OCI-LY7 (cell line): ENCODE data around the gene IMMP2L. TPM values are rescaled to one million over a fixed set of nuclear protein-coding genes. Genes with fewer than 3 reads are reported as not detected.

Source experiments
- BruUV-seq: library from RNA; stranded (reverse); fragments of 400-500 nt; replicated peaks from 2 replicates; lab custom pipeline; 2021; lab: Mats Ljungman, UMichigan
- CTCF ChIA-PET: fragments of 300-600 bp; sonication (Branson Sonifier 250); formaldehyde crosslinking; loops from one replicate; lab custom pipeline; 2022; ENCODE audit warnings: antibody characterized with exemption; ENCODE audit not compliant: unreplicated experiment; lab: Charles Lee
- POLR2A ChIA-PET: fragments of 300-600 bp; sonication (Branson Sonifier 250); formaldehyde crosslinking; loops from one replicate; lab custom pipeline; 2022; ENCODE audit warnings: antibody characterized with exemption; lab: Charles Lee
- DNase-seq: peaks from one replicate; pipeline ENCODE4 v3.0.0-alpha.2; 2015; ENCODE audit warnings: low spot score
- H2AFZ ChIP-seq: fragments of 200-600 bp; sonication (generic), shearing (Covaris generic); 2 replicates; pipeline ENCODE4 v1.6.1; 2014; ENCODE audit warnings: mild to moderate bottlenecking, antibody characterized with exemption, low read length, moderate library complexity
- H3K27ac ChIP-seq: fragments of 200-600 bp; sonication (generic); 2 replicates; pipeline ENCODE4 v1.5.1; 2014; ENCODE audit warnings: mixed run types, low read depth, mild to moderate bottlenecking, moderate library complexity, low read length, inconsistent platforms; ENCODE audit not compliant: poor library complexity, severe bottlenecking
- H3K36me3 ChIP-seq: fragments of 200-600 bp; sonication (generic); 2 replicates; pipeline ENCODE4 v1.6.1; 2014; ENCODE audit warnings: mild to moderate bottlenecking, antibody characterized with exemption, low read length, moderate library complexity, mixed read lengths; ENCODE audit not compliant: insufficient read depth
- H3K4me1 ChIP-seq: fragments of 200-600 bp; sonication (generic); 2 replicates; pipeline ENCODE4 v1.5.1; 2014; ENCODE audit warnings: mild to moderate bottlenecking, low read length; ENCODE audit not compliant: insufficient read depth, poor library complexity, severe bottlenecking
- H3K4me2 ChIP-seq: fragments of 200-600 bp; sonication (generic); 2 replicates; pipeline ENCODE4 v1.6.1; 2014; ENCODE audit warnings: mild to moderate bottlenecking, low read length
- H3K4me3 ChIP-seq: fragments of 200-600 bp; sonication (generic); 2 replicates; pipeline ENCODE4 v1.5.1; 2014; ENCODE audit warnings: mild to moderate bottlenecking, low read depth, low read length; ENCODE audit not compliant: poor library complexity, severe bottlenecking
- H3K79me2 ChIP-seq: fragments of 200-600 bp; sonication (generic); 2 replicates; pipeline ENCODE4 v1.6.1; 2016; ENCODE audit warnings: low read depth, mild to moderate bottlenecking, low read length, moderate library complexity, mixed read lengths; ENCODE audit not compliant: insufficient read depth
- H3K9me2 ChIP-seq: fragments of 200-600 bp; sonication (generic); 2 replicates; pipeline ENCODE4 v1.6.1; 2016; ENCODE audit warnings: mild to moderate bottlenecking, low read length, mixed read lengths; ENCODE audit not compliant: insufficient read depth
- H3K9me3 ChIP-seq: fragments of 200-600 bp; sonication (generic); 2 replicates; pipeline ENCODE4 v1.6.1; 2014; ENCODE audit warnings: mild to moderate bottlenecking, mixed run types, low read length, mixed read lengths
- H4K20me1 ChIP-seq: fragments of 200-600 bp; sonication (generic); 2 replicates; pipeline ENCODE4 v1.6.1; 2014; ENCODE audit warnings: mild to moderate bottlenecking, antibody characterized with exemption, low read length, moderate library complexity, mixed read lengths; ENCODE audit not compliant: insufficient read depth
- CTCF ChIP-seq: fragments of 200-600 bp; sonication (generic); conservative IDR thresholded peaks from 2 replicates; pipeline ENCODE4 v1.5.1; 2014; ENCODE audit warnings: mild to moderate bottlenecking, antibody characterized with exemption, low read length, moderate library complexity, mixed read lengths
- EZH2phosphoT487 ChIP-seq: fragments of 200-600 bp; sonication (generic); IDR thresholded peaks from 2 replicates; pipeline ENCODE4 v1.6.1; 2018; ENCODE audit warnings: low read depth, borderline replicate concordance, mild to moderate bottlenecking, mixed run types, antibody characterized with exemption, low read length, moderate library complexity, mixed read lengths
- intact Hi-C: fragments of 100-400 bp; cut with micrococcal nuclease; formaldehyde crosslinking; loops from one replicate; pipeline ENCODE4 v1.10.0; 2022; ENCODE audit not compliant: unreplicated experiment
- total RNA-seq, 2 experiments: library from RNA; depleted of rRNA in 1 of 2; stranded (reverse); fragments of >200 nt in 1 of 2; shearing (Covaris generic) in 1 of 2; gene quantifications; 2 replicates each; pipeline ENCODE4 v1.2.3, GENCODE V29; 2014 to 2022

IMMP2L gene
- total RNA-seq, 2 experiments from 2014 or later: 8.0 to 25.4 TPM

GRCh38 chr7:110719741-110720140 is 842.6 kb downstream of the IMMP2L start:
- CTCF ChIA-PET: no interaction called here
- Histone ChIP-seq H3K4me3 (no peak overlapping the region), H3K4me2 (no peak overlapping the region), H3K79me2 (no peaks in the 10 kb centered on the region), H4K20me1 (no peaks in the 10 kb centered on the region), H3K9me3 (no peaks in the 10 kb centered on the region), H3K9me2 (no peaks in the 10 kb centered on the region), H3K27ac (no peak overlapping the region), H3K36me3 (no peaks in the 10 kb centered on the region), H2AFZ (no peak overlapping the region), H3K4me1 (no peaks in the 10 kb centered on the region)
- BruUV-seq: no TSS peak
- no peak for DNase-seq
- POLR2A ChIA-PET: no interaction called here
- intact Hi-C loops: no loop called here
- TF ChIP-seq CTCF: no peak
- no peak for TF ChIP-seq EZH2phosphoT487

DNA sequence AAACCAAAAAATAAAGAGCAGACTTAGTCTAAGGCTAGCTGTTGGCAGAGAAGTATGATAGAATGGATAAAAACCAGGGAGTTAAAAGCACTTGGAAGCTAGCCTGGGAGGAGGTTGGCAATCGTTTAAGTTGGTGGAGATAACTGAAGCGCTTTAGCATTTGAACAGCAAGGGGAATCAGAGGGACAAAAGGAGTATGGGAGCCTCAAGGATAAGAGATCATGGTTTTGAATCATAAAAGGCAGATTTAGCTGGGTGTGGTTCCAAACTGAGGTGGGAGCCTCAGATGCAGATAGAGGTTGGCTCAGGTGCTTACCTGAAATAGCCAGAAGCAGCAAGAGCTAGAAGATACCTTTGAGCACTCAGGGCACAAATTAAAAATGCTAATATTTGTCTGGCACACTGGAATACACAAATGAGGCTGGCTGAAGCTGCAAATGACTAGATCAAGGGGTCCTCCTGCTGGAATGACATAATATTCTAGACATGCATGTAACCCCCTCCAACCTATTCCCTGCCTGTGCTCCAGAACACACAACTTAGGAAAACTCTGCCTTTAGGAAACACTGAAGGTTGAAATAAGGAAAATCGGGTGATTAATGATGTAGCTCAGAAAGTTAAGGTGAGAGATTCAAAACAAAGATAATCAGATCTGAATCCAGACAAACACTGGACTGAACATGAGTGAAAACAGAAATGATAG is 843.6 kb downstream of the IMMP2L start:
- no peaks in the 10 kb centered on the region for H4K20me1 ChIP-seq
- intact Hi-C loops: no loop called here
- no TSS peak for BruUV-seq

More for the DNA sequence above, 843.6 kb downstream of the IMMP2L start:
- H3K9me3 ChIP-seq: no peaks in the 10 kb centered on the region
- H2AFZ ChIP-seq: no peak overlapping the region
- no peak for DNase-seq
- no peaks in the 10 kb centered on the region for H3K4me1 ChIP-seq
- TF ChIP-seq CTCF (no peak), EZH2phosphoT487 (no peak)
- no peaks in the 10 kb centered on the region for H3K9me2 ChIP-seq
- H3K79me2 ChIP-seq: no peaks in the 10 kb centered on the region
- no peak overlapping the region for H3K4me2 ChIP-seq
- no peaks in the 10 kb centered on the region for H3K36me3 ChIP-seq
- ChIA-PET CTCF (no interaction called here), POLR2A (interaction anchor here (0.6 kb wide), 1 partner anchor 1166 kb away, joined by 3 read pairs; no protein-coding TSS in a partner anchor)
- H3K4me3 ChIP-seq: no peak overlapping the region
- no peak overlapping the region for H3K27ac ChIP-seq
